Liver (tissue), 2 donors: ENCODE measurements around the gene ALPP.
"Not testable (repeated sequence)": the region's sequence is repeated elsewhere in the genome, so short reads cannot be mapped to it uniquely, and the experiment has no call there.

ENCODE experiments used
- TF ChIP-seq, protein P1 (sequence below): fragments of 150-350 bp; IDR thresholded peaks from 2 replicates; pipeline ENCODE4 v1.5.1; 2017; ENCODE audit warnings: improper control_type of control experiment, low read depth, low read length; ENCODE audit not compliant: missing input control
- TF ChIP-seq, protein P2 (sequence below): IDR thresholded peaks from 2 replicates; pipeline ENCODE4 v1.6.1; 2016; ENCODE audit warnings: antibody characterized with exemption
- donor health status: healthy.

- TF ChIP-seq, protein P1, sequence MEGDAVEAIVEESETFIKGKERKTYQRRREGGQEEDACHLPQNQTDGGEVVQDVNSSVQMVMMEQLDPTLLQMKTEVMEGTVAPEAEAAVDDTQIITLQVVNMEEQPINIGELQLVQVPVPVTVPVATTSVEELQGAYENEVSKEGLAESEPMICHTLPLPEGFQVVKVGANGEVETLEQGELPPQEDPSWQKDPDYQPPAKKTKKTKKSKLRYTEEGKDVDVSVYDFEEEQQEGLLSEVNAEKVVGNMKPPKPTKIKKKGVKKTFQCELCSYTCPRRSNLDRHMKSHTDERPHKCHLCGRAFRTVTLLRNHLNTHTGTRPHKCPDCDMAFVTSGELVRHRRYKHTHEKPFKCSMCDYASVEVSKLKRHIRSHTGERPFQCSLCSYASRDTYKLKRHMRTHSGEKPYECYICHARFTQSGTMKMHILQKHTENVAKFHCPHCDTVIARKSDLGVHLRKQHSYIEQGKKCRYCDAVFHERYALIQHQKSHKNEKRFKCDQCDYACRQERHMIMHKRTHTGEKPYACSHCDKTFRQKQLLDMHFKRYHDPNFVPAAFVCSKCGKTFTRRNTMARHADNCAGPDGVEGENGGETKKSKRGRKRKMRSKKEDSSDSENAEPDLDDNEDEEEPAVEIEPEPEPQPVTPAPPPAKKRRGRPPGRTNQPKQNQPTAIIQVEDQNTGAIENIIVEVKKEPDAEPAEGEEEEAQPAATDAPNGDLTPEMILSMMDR: not testable (repeated sequence)
- TF ChIP-seq, protein P2, sequence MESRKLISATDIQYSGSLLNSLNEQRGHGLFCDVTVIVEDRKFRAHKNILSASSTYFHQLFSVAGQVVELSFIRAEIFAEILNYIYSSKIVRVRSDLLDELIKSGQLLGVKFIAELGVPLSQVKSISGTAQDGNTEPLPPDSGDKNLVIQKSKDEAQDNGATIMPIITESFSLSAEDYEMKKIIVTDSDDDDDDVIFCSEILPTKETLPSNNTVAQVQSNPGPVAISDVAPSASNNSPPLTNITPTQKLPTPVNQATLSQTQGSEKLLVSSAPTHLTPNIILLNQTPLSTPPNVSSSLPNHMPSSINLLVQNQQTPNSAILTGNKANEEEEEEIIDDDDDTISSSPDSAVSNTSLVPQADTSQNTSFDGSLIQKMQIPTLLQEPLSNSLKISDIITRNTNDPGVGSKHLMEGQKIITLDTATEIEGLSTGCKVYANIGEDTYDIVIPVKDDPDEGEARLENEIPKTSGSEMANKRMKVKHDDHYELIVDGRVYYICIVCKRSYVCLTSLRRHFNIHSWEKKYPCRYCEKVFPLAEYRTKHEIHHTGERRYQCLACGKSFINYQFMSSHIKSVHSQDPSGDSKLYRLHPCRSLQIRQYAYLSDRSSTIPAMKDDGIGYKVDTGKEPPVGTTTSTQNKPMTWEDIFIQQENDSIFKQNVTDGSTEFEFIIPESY: not testable (repeated sequence)
Measured at GRCh38 chr2:232338094-232338758, 40.3 kb upstream of the ALPP start.
